ENCODE measurements around the gene TOP1. TPM values are rescaled to one million over a fixed set of nuclear protein-coding genes. Genes with fewer than 3 reads are reported as not detected.
A peak's percentile ranks its signal among the peaks of the same experiment; 100 is the strongest.

TOP1 gene
- total RNA-seq, 1 donor from 2014 or later = 62.7 TPM

- peak; percentile 84 for DNase-seq
- peak; percentile 73 for ATAC-seq (ENCODE audit: low read depth)
- peak within 1 kb of the TSS; percentile 78 for H3K27ac Mint-ChIP-seq
- H3K36me3 Mint-ChIP-seq (ENCODE audit: low read depth) = no peaks in the 10 kb centered on the region
- peaks cover 69% of the 10 kb centered on the region for H3K4me1 Mint-ChIP-seq
- CTCF ChIA-PET = interaction anchor here (1.7 to 4.0 kb wide), 7 partner anchors 10 to 202 kb away, joined by 6 to 68 read pairs (median 44); partner anchors contain the start of gene LPIN3
- H3K4me3 Mint-ChIP-seq = peak within 1 kb of the TSS; percentile 84
- H3K27me3 Mint-ChIP-seq = no peaks in the 10 kb centered on the region
- H3K9me3 Mint-ChIP-seq = no peaks in the 10 kb centered on the region
- POLR2A ChIA-PET = interaction anchor here (0.6 to 3.5 kb wide), 8 partner anchors 18 to 1290 kb away, joined by 3 to 47 read pairs (median 4); no protein-coding TSS in a partner anchor
- no peak for TF ChIP-seq CTCF (IDR thresholded peaks at IDR 0.05)
- intact Hi-C loops (cut with micrococcal nuclease) = loop anchor here (1.0 to 2.0 kb wide), 4 partner anchors 20 to 556 kb away; no protein-coding TSS in a partner anchor
Measured at GRCh38 chr20:41136680-41137613, 108.3 kb downstream of the TOP1 start, which contains the start of gene PLCG1. Gene PLCG1, plus strand, starts transcription at chr20:41137543. Its CDS starts 99 bp downstream, at chr20:41137642.

- H3K9me3 Mint-ChIP-seq = no peaks in the 10 kb centered on the region
- ChIA-PET POLR2A (interaction anchor here (0.6 to 3.5 kb wide), 9 partner anchors 15 to 441 kb away, joined by 3 to 47 read pairs (median 4); no protein-coding TSS in a partner anchor), CTCF (interaction anchor here (3.4 kb wide), 1 partner anchor 34 kb away, joined by 13 read pairs; no protein-coding TSS in a partner anchor)
- H3K27ac Mint-ChIP-seq = peak overlapping the region; percentile 78
- DNase-seq (peak; percentile 41), ATAC-seq (ENCODE audit: low read depth) (peak; percentile 0)
- H3K27me3 Mint-ChIP-seq = no peaks in the 10 kb centered on the region
- peak overlapping the region; percentile 81 for H3K4me3 Mint-ChIP-seq
- peaks cover 77% of the 10 kb centered on the region for H3K4me1 Mint-ChIP-seq
- intact Hi-C loops (cut with micrococcal nuclease) = loop anchor here (1.0 to 2.0 kb wide), 4 partner anchors 19 to 555 kb away; no protein-coding TSS in a partner anchor
- H3K36me3 Mint-ChIP-seq (ENCODE audit: low read depth) = no peaks in the 10 kb centered on the region
- no peak for TF ChIP-seq CTCF (IDR thresholded peaks at IDR 0.05)
Measured at GRCh38 chr20:41137614-41138474, 109.2 kb downstream of the TOP1 start.

GRCh38 chr20:41138475-41139226 is 110.0 kb downstream of the TOP1 start:
- CTCF ChIA-PET = interaction anchor here (3.4 kb wide), 1 partner anchor 34 kb away, joined by 13 read pairs; no protein-coding TSS in a partner anchor
- intact Hi-C loops (cut with micrococcal nuclease) = no loop called here
- POLR2A ChIA-PET = interaction anchor here (0.9 to 3.5 kb wide), 5 partner anchors 14 to 168 kb away, joined by 3 to 47 read pairs (median 6); no protein-coding TSS in a partner anchor
- TF ChIP-seq CTCF (IDR thresholded peaks at IDR 0.05) = no peak
- no peak for ATAC-seq (ENCODE audit: low read depth)
- H3K27ac Mint-ChIP-seq = peak overlapping the region; percentile 78
- no peaks in the 10 kb centered on the region for H3K27me3 Mint-ChIP-seq
- H3K9me3 Mint-ChIP-seq = no peaks in the 10 kb centered on the region
- H3K36me3 Mint-ChIP-seq (ENCODE audit: low read depth) = no peaks in the 10 kb centered on the region
- peak overlapping the region; percentile 81 for H3K4me3 Mint-ChIP-seq
- H3K4me1 Mint-ChIP-seq = peaks cover 82% of the 10 kb centered on the region
- DNase-seq = no peak

- Mint-ChIP-seq H3K4me1 (peaks cover 79% of the 10 kb centered on the region), H3K36me3 (ENCODE audit: low read depth) (no peaks in the 10 kb centered on the region), H3K9me3 (no peaks in the 10 kb centered on the region), H3K27ac (peak overlapping the region; percentile 78), H3K27me3 (no peaks in the 10 kb centered on the region), H3K4me3 (peak overlapping the region; percentile 81)
- TF ChIP-seq CTCF (IDR thresholded peaks at IDR 0.05) = no peak
- ATAC-seq (ENCODE audit: low read depth) (no peak), DNase-seq (no peak)
- ChIA-PET CTCF (interaction anchor here (3.4 kb wide), 1 partner anchor 33 kb away, joined by 13 read pairs; no protein-coding TSS in a partner anchor), POLR2A (no interaction called here)
- intact Hi-C loops (cut with micrococcal nuclease) = no loop called here
Measured at GRCh38 chr20:41139227-41140093, 110.8 kb downstream of the TOP1 start.

Data from activated B cell treated with CpG ODN at 0.5 μM for 24 hours (primary cell).